Fibroblast of upper back skin (primary cell): ENCODE results near the gene LMO7.

Experiments used
- DNase-seq: peaks from one replicate; pipeline ENCODE4 v3.0.0-alpha.2; 2013

The LMO7 gene

GRCh38 chr13:75635828-75636435 is at the start of gene LMO7:
TSS of gene LMO7 (plus strand) at chr13:75636330. CDS start at chr13:75636658, 328 bp downstream.
- DNase-seq, result peak; percentile 75

GRCh38 chr13:75587679-75588078 is 48.5 kb upstream of the LMO7 start:
- DNase-seq, result no peak

GRCh38 chr13:75596657-75597182 is 39.4 kb upstream of the LMO7 start:
- DNase-seq, result no peak

- no peak for DNase-seq
Observed at GRCh38 chr13:75600371-75600770, 35.8 kb upstream of the LMO7 start.

- no peak for DNase-seq
Observed at GRCh38 chr13:75603038-75603437, 33.1 kb upstream of the LMO7 start.

- DNase-seq, result no peak
Observed at GRCh38 chr13:75607447-75607846, 28.7 kb upstream of the LMO7 start.

GRCh38 chr13:75610466-75610865 is 25.7 kb upstream of the LMO7 start:
- DNase-seq, result no peak

GRCh38 chr13:75612354-75612753 is 23.8 kb upstream of the LMO7 start:
- peak; percentile 57 for DNase-seq

- DNase-seq, result no peak
Observed at GRCh38 chr13:75617230-75617629, 18.9 kb upstream of the LMO7 start.

GRCh38 chr13:75618308-75618707 is 17.8 kb upstream of the LMO7 start:
- DNase-seq, result no peak

- DNase-seq, result peak; percentile 55
Observed at GRCh38 chr13:75620020-75620419, 16.1 kb upstream of the LMO7 start.

- DNase-seq, result peak; percentile 93
Observed at GRCh38 chr13:75621147-75621546, 15.0 kb upstream of the LMO7 start.

GRCh38 chr13:75628801-75629200 is 7.3 kb upstream of the LMO7 start:
- no peak for DNase-seq

- DNase-seq, result peak; percentile 98
Observed at GRCh38 chr13:75633285-75633684, 2.8 kb upstream of the LMO7 start.

GRCh38 chr13:75635101-75635827 is 866 bp upstream of the LMO7 start:
- no peak for DNase-seq

GRCh38 chr13:75636436-75637180 is 478 bp downstream of the LMO7 start:
- no peak for DNase-seq

- DNase-seq, result no peak
Observed at GRCh38 chr13:75637181-75637750, 1.1 kb downstream of the LMO7 start.

GRCh38 chr13:75639454-75639853 is 3.3 kb downstream of the LMO7 start:
- no peak for DNase-seq

- DNase-seq, result no peak
Observed at GRCh38 chr13:75641026-75641425, 4.9 kb downstream of the LMO7 start.

GRCh38 chr13:75643182-75643581 is 7.1 kb downstream of the LMO7 start:
- no peak for DNase-seq

- DNase-seq, result no peak
Observed at GRCh38 chr13:75643693-75644092, 7.6 kb downstream of the LMO7 start.

GRCh38 chr13:75645141-75645540 is 9.0 kb downstream of the LMO7 start:
- DNase-seq, result no peak

- DNase-seq, result peak; percentile 38
Observed at GRCh38 chr13:75647126-75647784, 11.1 kb downstream of the LMO7 start.
